BLaER1 (cell line): Measurements from ENCODE around the gene DIABLO.
"Not testable (repeated sequence)": the region's sequence is repeated elsewhere in the genome, so short reads cannot be mapped to it uniquely, and the experiment has no call there.

Source experiments
- H3K27ac ChIP-seq: shearing (Covaris generic); formaldehyde crosslinking; 2 replicates; pipeline ENCODE4 v1.8.1; 2022
- H3K27me3 ChIP-seq: shearing (Covaris generic); formaldehyde crosslinking; 2 replicates; pipeline ENCODE4 v1.8.1; 2022
- H3K36me3 ChIP-seq: shearing (Covaris generic); formaldehyde crosslinking; 2 replicates; pipeline ENCODE4 v1.8.1; 2022
- H3K4me1 ChIP-seq: shearing (Covaris generic); formaldehyde crosslinking; 2 replicates; pipeline ENCODE4 v1.8.1; 2022
- H3K4me2 ChIP-seq: shearing (Covaris generic); formaldehyde crosslinking; 2 replicates; pipeline ENCODE4 v1.8.1; 2022
- H3K4me3 ChIP-seq: shearing (Covaris generic); formaldehyde crosslinking; 2 replicates; pipeline ENCODE4 v1.8.1; 2022
- H3K9ac ChIP-seq: shearing (Covaris generic); formaldehyde crosslinking; 2 replicates; pipeline ENCODE4 v1.8.1; 2022
- H3K9me3 ChIP-seq: shearing (Covaris generic); formaldehyde crosslinking; 2 replicates; pipeline ENCODE4 v1.8.1; 2022
- H4K20me1 ChIP-seq: shearing (Covaris generic); formaldehyde crosslinking; 2 replicates; pipeline ENCODE4 v1.8.1; 2022
- Cebpa-rat ChIP-seq: shearing (Covaris generic); IDR thresholded peaks from 2 replicates; pipeline ENCODE4 v1.8.1; 2022

Gene DIABLO

DNA sequence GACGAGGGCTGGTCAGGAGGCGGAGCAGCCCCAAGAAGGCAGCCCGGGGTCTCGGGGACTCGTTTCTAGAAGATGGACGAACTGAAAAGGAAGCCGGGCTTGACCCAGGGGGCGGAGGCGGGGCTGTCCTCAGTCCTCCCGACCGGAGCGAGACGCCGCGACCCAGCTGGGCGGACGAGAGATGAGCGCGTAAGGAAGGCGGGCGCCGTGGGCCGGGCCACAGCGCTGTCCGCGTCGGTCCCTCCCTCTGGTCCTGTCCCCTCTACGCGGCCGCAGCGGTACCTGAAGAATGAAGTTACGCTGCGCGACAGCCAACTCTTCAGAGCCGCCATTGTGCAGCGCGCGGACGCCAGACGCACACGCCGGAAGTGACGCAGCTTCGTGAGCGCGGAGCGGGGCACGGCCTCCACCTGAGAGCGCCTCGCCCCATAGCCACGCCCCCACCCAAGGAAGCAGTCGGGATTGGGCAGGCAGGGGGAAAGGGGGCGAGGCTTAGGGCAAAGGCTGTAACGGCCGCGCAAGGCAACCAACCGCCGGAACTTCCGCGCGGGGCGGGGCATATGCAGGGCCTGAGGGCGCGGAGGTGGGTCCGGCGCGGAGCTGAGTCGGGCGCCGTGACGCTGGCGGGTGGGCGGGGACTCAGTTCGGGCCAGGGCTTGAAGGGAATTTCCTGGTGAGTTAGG lies at the start of gene DIABLO:
TSS of gene DIABLO (minus strand) at position 370 of the 683 bp plus-strand sequence. CDS start at position 332, 38 bp downstream.
- Histone ChIP-seq H3K4me3 (peak within 1 kb of the TSS; percentile 91), H3K27me3 (no peaks in the 10 kb centered on the region), H3K27ac (peak within 1 kb of the TSS; percentile 94), H3K36me3 (peaks cover 45% of the 10 kb centered on the region), H4K20me1 (peaks cover 59% of the 10 kb centered on the region), H3K4me2 (peak within 1 kb of the TSS; percentile 98), H3K9ac (peak within 1 kb of the TSS; percentile 94), H3K9me3 (no peaks in the 10 kb centered on the region), H3K4me1 (peaks cover 47% of the 10 kb centered on the region)
- TF ChIP-seq Cebpa-rat, result no peak

- Histone ChIP-seq H3K9ac (no peak overlapping the region), H3K27me3 (no peaks in the 10 kb centered on the region), H3K9me3 (no peaks in the 10 kb centered on the region), H3K4me2 (no peak overlapping the region), H3K4me3 (no peak overlapping the region), H3K36me3 (peaks cover 85% of the 10 kb centered on the region), H4K20me1 (no peaks in the 10 kb centered on the region), H3K27ac (no peak overlapping the region), H3K4me1 (no peaks in the 10 kb centered on the region)
- no peak for TF ChIP-seq Cebpa-rat
Observed at GRCh38 chr12:122275459-122275858, 49.6 kb upstream of the DIABLO start.

GRCh38 chr12:122266230-122266901 lies 40.5 kb upstream of the DIABLO start, which contains the start of gene VPS33A:
Gene VPS33A (minus strand): TSS chr12:122266494. CDS start chr12:122266408, 86 bp downstream.
- TF ChIP-seq Cebpa-rat, result no peak
- H3K4me2 ChIP-seq, result peak within 1 kb of the TSS; percentile 84
- H3K4me3 ChIP-seq, result peak within 1 kb of the TSS; percentile 90
- no peaks in the 10 kb centered on the region for H3K27me3 ChIP-seq
- H3K9ac ChIP-seq, result peak within 1 kb of the TSS; percentile 87
- peak within 1 kb of the TSS; percentile 85 for H3K27ac ChIP-seq
- peaks cover 23% of the 10 kb centered on the region for H3K4me1 ChIP-seq
- H3K36me3 ChIP-seq, result peaks cover 39% of the 10 kb centered on the region
- no peaks in the 10 kb centered on the region for H4K20me1 ChIP-seq
- H3K9me3 ChIP-seq, result no peaks in the 10 kb centered on the region

GRCh38 chr12:122265886-122266229 lies 40.0 kb upstream of the DIABLO start:
- H3K4me3 ChIP-seq, result peak overlapping the region; percentile 90
- H3K4me1 ChIP-seq, result peaks cover 23% of the 10 kb centered on the region
- H3K9ac ChIP-seq, result peak overlapping the region; percentile 87
- H4K20me1 ChIP-seq, result no peaks in the 10 kb centered on the region
- H3K27ac ChIP-seq, result peak overlapping the region; percentile 85
- TF ChIP-seq Cebpa-rat, result no peak
- H3K9me3 ChIP-seq, result no peaks in the 10 kb centered on the region
- H3K4me2 ChIP-seq, result peak overlapping the region; percentile 84
- no peaks in the 10 kb centered on the region for H3K27me3 ChIP-seq
- H3K36me3 ChIP-seq, result peaks cover 39% of the 10 kb centered on the region

DNA sequence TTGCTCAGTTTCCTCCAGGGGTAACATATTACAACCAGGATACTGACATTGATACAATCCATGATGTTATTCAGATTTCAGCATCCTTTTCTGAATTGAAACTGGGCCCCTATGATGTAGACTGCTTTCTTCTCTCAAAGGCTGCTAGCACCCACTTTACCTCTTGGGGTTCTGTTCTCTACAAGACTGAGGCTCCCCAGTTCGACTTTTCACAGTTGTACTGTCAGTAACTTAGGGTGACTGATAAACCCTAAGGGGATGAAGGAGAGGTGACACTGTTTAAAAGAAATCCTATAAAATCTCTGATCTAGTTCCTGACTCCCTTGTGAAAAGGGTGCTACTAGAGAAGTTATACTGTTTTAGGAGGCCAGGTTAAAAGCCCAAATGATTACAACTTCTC lies 39.6 kb upstream of the DIABLO start:
- H3K36me3 ChIP-seq, result peaks cover 39% of the 10 kb centered on the region
- H3K4me3 ChIP-seq, result peak overlapping the region; percentile 90
- TF ChIP-seq Cebpa-rat, result no peak
- H3K9ac ChIP-seq, result peak overlapping the region; percentile 87
- peak overlapping the region; percentile 84 for H3K4me2 ChIP-seq
- no peaks in the 10 kb centered on the region for H3K27me3 ChIP-seq
- no peaks in the 10 kb centered on the region for H4K20me1 ChIP-seq
- H3K9me3 ChIP-seq, result no peaks in the 10 kb centered on the region
- H3K4me1 ChIP-seq, result peaks cover 23% of the 10 kb centered on the region
- peak overlapping the region; percentile 85; the same call in 1 of the 2 replicates for H3K27ac ChIP-seq

- H3K27me3 ChIP-seq, H3K4me3 ChIP-seq, H3K4me2 ChIP-seq, H3K9ac ChIP-seq, H4K20me1 ChIP-seq, H3K9me3 ChIP-seq, H3K27ac ChIP-seq: not testable (repeated sequence)
- H3K4me1 ChIP-seq, result peaks cover 15% of the 10 kb centered on the region
- peaks cover 82% of the 10 kb centered on the region for H3K36me3 ChIP-seq
Observed at GRCh38 chr12:122260735-122261134, 34.9 kb upstream of the DIABLO start.

DNA sequence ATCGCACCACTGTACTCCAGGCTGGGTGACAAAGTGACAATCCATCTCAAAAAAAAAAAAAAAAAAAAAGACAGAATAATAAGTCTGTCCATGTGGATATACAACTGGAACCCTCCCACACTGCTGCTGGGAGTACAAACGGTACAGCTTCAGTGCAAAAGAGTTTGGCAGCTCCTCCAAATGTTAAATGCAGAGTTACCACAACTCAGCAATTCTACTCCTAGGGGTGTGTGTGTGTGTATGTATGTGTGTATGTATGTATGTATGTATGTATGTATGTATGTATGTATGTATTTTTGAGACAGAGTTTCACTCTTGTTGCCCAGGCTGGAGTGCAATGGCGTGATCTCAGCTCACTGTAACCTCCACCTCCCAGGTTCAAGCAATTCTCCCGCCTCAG lies 33.1 kb upstream of the DIABLO start:
- not testable (repeated sequence) for H3K9ac ChIP-seq, H3K4me2 ChIP-seq, H3K27ac ChIP-seq, H4K20me1 ChIP-seq, H3K4me1 ChIP-seq, H3K4me3 ChIP-seq, H3K9me3 ChIP-seq, H3K27me3 ChIP-seq
- peaks cover 93% of the 10 kb centered on the region for H3K36me3 ChIP-seq

GRCh38 chr12:122258462-122258861 lies 32.6 kb upstream of the DIABLO start:
- H3K27ac ChIP-seq, H3K4me1 ChIP-seq, H3K4me3 ChIP-seq, H4K20me1 ChIP-seq, H3K4me2 ChIP-seq, H3K27me3 ChIP-seq, H3K9me3 ChIP-seq, H3K9ac ChIP-seq: not testable (repeated sequence)
- peaks cover 93% of the 10 kb centered on the region for H3K36me3 ChIP-seq

DNA sequence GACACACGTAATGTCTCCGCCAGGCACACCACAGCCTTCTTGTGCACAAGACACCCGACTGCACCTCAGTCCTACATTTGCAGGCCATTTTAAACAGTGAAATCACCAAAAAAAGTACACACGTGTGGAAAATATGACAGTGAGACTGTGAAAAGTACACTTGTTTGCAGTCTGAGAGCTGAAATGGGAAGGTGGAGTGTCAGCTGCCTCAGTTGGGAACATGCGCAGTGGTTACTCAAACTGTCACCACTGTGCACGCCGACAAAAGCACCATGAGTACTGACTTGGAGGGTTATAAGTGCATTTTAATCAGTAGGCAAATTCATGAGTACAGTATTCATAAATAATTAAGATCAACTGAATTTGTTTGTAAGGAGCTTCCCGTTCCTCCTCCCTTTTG lies 24.7 kb upstream of the DIABLO start:
- Histone ChIP-seq H3K27ac (no peak overlapping the region), H3K9ac (no peak overlapping the region), H4K20me1 (no peaks in the 10 kb centered on the region), H3K36me3 (peaks cover 59% of the 10 kb centered on the region), H3K4me2 (no peak overlapping the region), H3K4me1 (peaks cover 2% of the 10 kb centered on the region), H3K9me3 (no peaks in the 10 kb centered on the region), H3K27me3 (no peaks in the 10 kb centered on the region), H3K4me3 (no peak overlapping the region)
- no peak for TF ChIP-seq Cebpa-rat

DNA sequence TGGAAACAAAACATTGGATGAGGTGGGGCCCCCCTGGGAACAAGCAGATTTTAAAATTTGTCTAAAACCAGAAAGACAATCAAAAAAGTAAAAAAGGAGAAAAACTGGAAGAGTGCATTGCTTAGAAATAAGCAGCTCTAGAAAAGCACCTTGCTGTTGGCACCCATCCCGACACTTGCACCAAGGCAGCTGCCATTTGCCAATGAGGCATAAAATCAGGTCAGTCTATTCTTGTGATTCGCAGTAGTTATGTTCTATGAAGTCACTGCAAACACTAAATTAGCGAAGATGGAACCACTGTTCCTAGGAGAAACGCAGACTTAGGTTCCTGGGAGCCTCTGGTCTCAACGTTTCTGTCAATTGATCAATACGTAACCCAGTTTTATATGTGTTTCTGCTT lies 24.2 kb upstream of the DIABLO start:
- Histone ChIP-seq H3K9me3 (no peaks in the 10 kb centered on the region), H3K27ac (no peak overlapping the region), H3K4me1 (peaks cover 7% of the 10 kb centered on the region), H3K9ac (no peak overlapping the region), H3K4me2 (no peak overlapping the region), H3K27me3 (no peaks in the 10 kb centered on the region), H3K36me3 (peaks cover 59% of the 10 kb centered on the region), H3K4me3 (no peak overlapping the region), H4K20me1 (no peaks in the 10 kb centered on the region)
- no peak for TF ChIP-seq Cebpa-rat
